ENCODE measurements around the gene POLR2C. TPM values are rescaled to one million over a fixed set of nuclear protein-coding genes. Genes with fewer than 3 reads are reported as not detected.
A peak's percentile ranks its signal among the peaks of the same experiment; 100 is the strongest.

The POLR2C gene
- total and polyA plus RNA-seq, 2 of the 13 experiments (the other 11 are each of a cell fraction or from before 2014, with no cell fraction given), result 104 to 216 TPM

DNA sequence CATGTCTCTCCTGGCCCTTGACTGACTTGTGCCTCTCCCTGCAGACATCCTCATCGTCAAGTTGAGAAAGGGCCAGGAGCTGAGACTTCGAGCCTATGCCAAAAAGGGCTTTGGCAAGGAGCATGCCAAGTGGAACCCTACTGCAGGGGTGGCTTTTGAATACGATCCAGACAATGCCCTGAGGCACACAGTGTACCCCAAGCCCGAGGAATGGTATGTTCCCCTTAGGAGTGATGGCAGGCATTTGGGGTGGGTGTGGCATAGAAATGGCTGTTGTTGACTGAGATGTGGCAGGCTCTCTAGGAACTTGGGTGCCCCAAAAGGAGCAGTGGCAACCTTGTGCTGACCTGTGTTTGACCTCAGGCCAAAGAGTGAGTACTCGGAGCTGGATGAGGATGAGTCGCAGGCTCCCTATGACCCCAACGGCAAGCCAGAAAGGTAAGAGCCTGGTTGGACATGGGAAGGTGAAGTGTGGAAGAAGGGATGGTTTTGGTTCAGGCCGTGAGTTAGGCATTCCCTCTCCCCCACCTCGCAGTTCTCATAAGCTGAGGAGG lies 7.5 kb downstream of the POLR2C start (continued):
- TF ChIP-seq, protein P1, sequence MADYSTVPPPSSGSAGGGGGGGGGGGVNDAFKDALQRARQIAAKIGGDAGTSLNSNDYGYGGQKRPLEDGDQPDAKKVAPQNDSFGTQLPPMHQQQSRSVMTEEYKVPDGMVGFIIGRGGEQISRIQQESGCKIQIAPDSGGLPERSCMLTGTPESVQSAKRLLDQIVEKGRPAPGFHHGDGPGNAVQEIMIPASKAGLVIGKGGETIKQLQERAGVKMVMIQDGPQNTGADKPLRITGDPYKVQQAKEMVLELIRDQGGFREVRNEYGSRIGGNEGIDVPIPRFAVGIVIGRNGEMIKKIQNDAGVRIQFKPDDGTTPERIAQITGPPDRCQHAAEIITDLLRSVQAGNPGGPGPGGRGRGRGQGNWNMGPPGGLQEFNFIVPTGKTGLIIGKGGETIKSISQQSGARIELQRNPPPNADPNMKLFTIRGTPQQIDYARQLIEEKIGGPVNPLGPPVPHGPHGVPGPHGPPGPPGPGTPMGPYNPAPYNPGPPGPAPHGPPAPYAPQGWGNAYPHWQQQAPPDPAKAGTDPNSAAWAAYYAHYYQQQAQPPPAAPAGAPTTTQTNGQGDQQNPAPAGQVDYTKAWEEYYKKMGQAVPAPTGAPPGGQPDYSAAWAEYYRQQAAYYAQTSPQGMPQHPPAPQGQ (CRISPR knock-in tag; IDR thresholded peaks at IDR 0.05; ENCODE audit: borderline replicate concordance), result no peak
- no peak for TF ChIP-seq ZMYM3 (CRISPR knock-in tag; IDR thresholded peaks at IDR 0.05)
- no peak for TF ChIP-seq HOXA7 (CRISPR knock-in tag; IDR thresholded peaks at IDR 0.05)
- TF ChIP-seq, protein P2, sequence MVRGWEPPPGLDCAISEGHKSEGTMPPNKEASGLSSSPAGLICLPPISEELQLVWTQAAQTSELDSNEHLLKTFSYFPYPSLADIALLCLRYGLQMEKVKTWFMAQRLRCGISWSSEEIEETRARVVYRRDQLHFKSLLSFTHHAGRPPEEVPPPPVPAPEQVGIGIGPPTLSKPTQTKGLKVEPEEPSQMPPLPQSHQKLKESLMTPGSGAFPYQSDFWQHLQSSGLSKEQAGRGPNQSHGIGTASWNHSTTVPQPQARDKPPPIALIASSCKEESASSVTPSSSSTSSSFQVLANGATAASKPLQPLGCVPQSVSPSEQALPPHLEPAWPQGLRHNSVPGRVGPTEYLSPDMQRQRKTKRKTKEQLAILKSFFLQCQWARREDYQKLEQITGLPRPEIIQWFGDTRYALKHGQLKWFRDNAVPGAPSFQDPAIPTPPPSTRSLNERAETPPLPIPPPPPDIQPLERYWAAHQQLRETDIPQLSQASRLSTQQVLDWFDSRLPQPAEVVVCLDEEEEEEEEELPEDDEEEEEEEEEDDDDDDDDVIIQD (CRISPR knock-in tag; IDR thresholded peaks at IDR 0.05; ENCODE audit: low read depth), result no peak
- no peak for TF ChIP-seq ZNF510 (CRISPR knock-in tag; IDR thresholded peaks at IDR 0.05; ENCODE audit: low read depth)
- no peak for TF ChIP-seq ZNF619 (CRISPR knock-in tag; IDR thresholded peaks at IDR 0.05)
- TF ChIP-seq RBFOX2 (IDR thresholded peaks at IDR 0.05; ENCODE audit: low read depth, low read length), result 0 out of 2 replicates have a peak, but pooled peaks have one; percentile 9
- no peak for TF ChIP-seq ZNF737 (CRISPR knock-in tag; IDR thresholded peaks at IDR 0.05; ENCODE audit: borderline replicate concordance)
- TF ChIP-seq SAFB2 (CRISPR knock-in tag; IDR thresholded peaks at IDR 0.05; ENCODE audit: borderline replicate concordance, low read depth), result no peak
- TF ChIP-seq RARA (CRISPR knock-in tag; IDR thresholded peaks at IDR 0.05), result peak; percentile 50
- TF ChIP-seq, protein P3, sequence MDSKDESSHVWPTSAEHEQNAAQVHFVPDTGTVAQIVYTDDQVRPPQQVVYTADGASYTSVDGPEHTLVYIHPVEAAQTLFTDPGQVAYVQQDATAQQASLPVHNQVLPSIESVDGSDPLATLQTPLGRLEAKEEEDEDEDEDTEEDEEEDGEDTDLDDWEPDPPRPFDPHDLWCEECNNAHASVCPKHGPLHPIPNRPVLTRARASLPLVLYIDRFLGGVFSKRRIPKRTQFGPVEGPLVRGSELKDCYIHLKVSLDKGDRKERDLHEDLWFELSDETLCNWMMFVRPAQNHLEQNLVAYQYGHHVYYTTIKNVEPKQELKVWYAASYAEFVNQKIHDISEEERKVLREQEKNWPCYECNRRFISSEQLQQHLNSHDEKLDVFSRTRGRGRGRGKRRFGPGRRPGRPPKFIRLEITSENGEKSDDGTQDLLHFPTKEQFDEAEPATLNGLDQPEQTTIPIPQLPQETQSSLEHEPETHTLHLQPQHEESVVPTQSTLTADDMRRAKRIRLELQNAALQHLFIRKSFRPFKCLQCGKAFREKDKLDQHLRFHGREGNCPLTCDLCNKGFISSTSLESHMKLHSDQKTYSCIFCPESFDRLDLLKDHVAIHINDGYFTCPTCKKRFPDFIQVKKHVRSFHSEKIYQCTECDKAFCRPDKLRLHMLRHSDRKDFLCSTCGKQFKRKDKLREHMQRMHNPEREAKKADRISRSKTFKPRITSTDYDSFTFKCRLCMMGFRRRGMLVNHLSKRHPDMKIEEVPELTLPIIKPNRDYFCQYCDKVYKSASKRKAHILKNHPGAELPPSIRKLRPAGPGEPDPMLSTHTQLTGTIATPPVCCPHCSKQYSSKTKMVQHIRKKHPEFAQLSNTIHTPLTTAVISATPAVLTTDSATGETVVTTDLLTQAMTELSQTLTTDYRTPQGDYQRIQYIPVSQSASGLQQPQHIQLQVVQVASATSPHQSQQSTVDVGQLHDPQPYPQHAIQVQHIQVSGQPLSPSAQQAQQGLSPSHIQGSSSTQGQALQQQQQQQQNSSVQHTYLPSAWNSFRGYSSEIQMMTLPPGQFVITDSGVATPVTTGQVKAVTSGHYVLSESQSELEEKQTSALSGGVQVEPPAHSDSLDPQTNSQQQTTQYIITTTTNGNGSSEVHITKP (CRISPR knock-in tag; IDR thresholded peaks at IDR 0.05; ENCODE audit: low read depth), result peak; percentile 71; the same call in 1 of the 2 replicates
- TF ChIP-seq, protein P4, sequence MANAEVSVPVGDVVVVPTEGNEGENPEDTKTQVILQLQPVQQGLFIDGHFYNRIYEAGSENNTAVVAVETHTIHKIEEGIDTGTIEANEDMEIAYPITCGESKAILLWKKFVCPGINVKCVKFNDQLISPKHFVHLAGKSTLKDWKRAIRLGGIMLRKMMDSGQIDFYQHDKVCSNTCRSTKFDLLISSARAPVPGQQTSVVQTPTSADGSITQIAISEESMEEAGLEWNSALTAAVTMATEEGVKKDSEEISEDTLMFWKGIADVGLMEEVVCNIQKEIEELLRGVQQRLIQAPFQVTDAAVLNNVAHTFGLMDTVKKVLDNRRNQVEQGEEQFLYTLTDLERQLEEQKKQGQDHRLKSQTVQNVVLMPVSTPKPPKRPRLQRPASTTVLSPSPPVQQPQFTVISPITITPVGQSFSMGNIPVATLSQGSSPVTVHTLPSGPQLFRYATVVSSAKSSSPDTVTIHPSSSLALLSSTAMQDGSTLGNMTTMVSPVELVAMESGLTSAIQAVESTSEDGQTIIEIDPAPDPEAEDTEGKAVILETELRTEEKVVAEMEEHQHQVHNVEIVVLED (CRISPR knock-in tag; IDR thresholded peaks at IDR 0.05; ENCODE audit: borderline replicate concordance), result no peak
